ENCODE measurements around the gene ACTR8. TPM values are rescaled to one million over a fixed set of nuclear protein-coding genes. Genes with fewer than 3 reads are reported as not detected.

The ACTR8 gene
- total RNA-seq, 1 donor from 2014 or later, result 43.6 TPM

- H3K9me3 Mint-ChIP-seq (ENCODE audit: unreplicated experiment), result no peaks in the 10 kb centered on the region
- no peaks in the 10 kb centered on the region for H3K27me3 ChIP-seq (ENCODE audit: insufficient read depth, low read length)
- no peak overlapping the region for H3K4me3 ChIP-seq (ENCODE audit: insufficient read depth, low read depth, low read length)
- DNase-seq (ENCODE audit: low read depth), result no peak
- no peak overlapping the region for H3K9ac ChIP-seq (ENCODE audit: low read length)
- H3K27ac Mint-ChIP-seq (ENCODE audit: unreplicated experiment), result no peak overlapping the region
- peaks cover 13% of the 10 kb centered on the region for H3K4me1 Mint-ChIP-seq (ENCODE audit: low read depth, unreplicated experiment)
- no peak overlapping the region for H3K27ac ChIP-seq (ENCODE audit: low read depth, low read length)
- no peak overlapping the region for H3K4me2 ChIP-seq (ENCODE audit: low read length)
- H3K4me3 Mint-ChIP-seq (ENCODE audit: unreplicated experiment), result no peak overlapping the region
- no peaks in the 10 kb centered on the region for H3K36me3 Mint-ChIP-seq (ENCODE audit: low read depth, unreplicated experiment)
- H3K4me1 ChIP-seq (ENCODE audit: insufficient read depth, low read length), result no peaks in the 10 kb centered on the region
- TF ChIP-seq CTCF (IDR thresholded peaks at IDR 0.05; ENCODE audit: insufficient read depth, low read depth, low read length) (no peak), EZH2 (IDR thresholded peaks at IDR 0.05; ENCODE audit: insufficient read depth, low read length) (no peak)
- no peaks in the 10 kb centered on the region for H4K20me1 ChIP-seq (ENCODE audit: insufficient read depth, low read length)
- no peaks in the 10 kb centered on the region for H3K9me3 ChIP-seq (ENCODE audit: insufficient read depth, low read depth, low read length)
- no peak overlapping the region for H2AFZ ChIP-seq (ENCODE audit: low read depth, low read length)
- FAIRE-seq, result no peak
- H3K36me3 ChIP-seq (ENCODE audit: insufficient read depth, low read length), result no peaks in the 10 kb centered on the region
- no peaks in the 10 kb centered on the region for H3K79me2 ChIP-seq (ENCODE audit: insufficient read depth, low read length)
- peaks cover 9% of the 10 kb centered on the region for H3K27me3 Mint-ChIP-seq (ENCODE audit: low read depth, unreplicated experiment)
Measured at GRCh38 chr3:53820756-53821580, 61.0 kb downstream of the ACTR8 start.

GRCh38 chr3:53820084-53820483, 61.9 kb downstream of the ACTR8 start:
- no peak overlapping the region for H3K4me3 ChIP-seq (ENCODE audit: insufficient read depth, low read depth, low read length)
- Mint-ChIP-seq H3K27me3 (ENCODE audit: low read depth, unreplicated experiment) (peaks cover 16% of the 10 kb centered on the region), H3K9me3 (ENCODE audit: unreplicated experiment) (no peaks in the 10 kb centered on the region), H3K36me3 (ENCODE audit: low read depth, unreplicated experiment) (no peaks in the 10 kb centered on the region), H3K27ac (ENCODE audit: unreplicated experiment) (no peak overlapping the region), H3K4me1 (ENCODE audit: low read depth, unreplicated experiment) (peaks cover 7% of the 10 kb centered on the region), H3K4me3 (ENCODE audit: unreplicated experiment) (no peak overlapping the region)
- no peaks in the 10 kb centered on the region for H3K27me3 ChIP-seq (ENCODE audit: insufficient read depth, low read length)
- no peaks in the 10 kb centered on the region for H3K9me3 ChIP-seq (ENCODE audit: insufficient read depth, low read depth, low read length)
- DNase-seq (ENCODE audit: low read depth), result no peak
- no peak overlapping the region for H3K9ac ChIP-seq (ENCODE audit: low read length)
- H4K20me1 ChIP-seq (ENCODE audit: insufficient read depth, low read length), result no peaks in the 10 kb centered on the region
- H3K4me2 ChIP-seq (ENCODE audit: low read length), result no peak overlapping the region
- no peak overlapping the region for H2AFZ ChIP-seq (ENCODE audit: low read depth, low read length)
- TF ChIP-seq EZH2 (IDR thresholded peaks at IDR 0.05; ENCODE audit: insufficient read depth, low read length), result no peak
- no peak for TF ChIP-seq CTCF (IDR thresholded peaks at IDR 0.05; ENCODE audit: insufficient read depth, low read depth, low read length)
- no peak overlapping the region for H3K27ac ChIP-seq (ENCODE audit: low read depth, low read length)
- no peak for FAIRE-seq
- no peaks in the 10 kb centered on the region for H3K4me1 ChIP-seq (ENCODE audit: insufficient read depth, low read length)
- no peaks in the 10 kb centered on the region for H3K79me2 ChIP-seq (ENCODE audit: insufficient read depth, low read length)
- H3K36me3 ChIP-seq (ENCODE audit: insufficient read depth, low read length), result no peaks in the 10 kb centered on the region
